ENCODE measurements around the gene PTPRA.

DNA sequence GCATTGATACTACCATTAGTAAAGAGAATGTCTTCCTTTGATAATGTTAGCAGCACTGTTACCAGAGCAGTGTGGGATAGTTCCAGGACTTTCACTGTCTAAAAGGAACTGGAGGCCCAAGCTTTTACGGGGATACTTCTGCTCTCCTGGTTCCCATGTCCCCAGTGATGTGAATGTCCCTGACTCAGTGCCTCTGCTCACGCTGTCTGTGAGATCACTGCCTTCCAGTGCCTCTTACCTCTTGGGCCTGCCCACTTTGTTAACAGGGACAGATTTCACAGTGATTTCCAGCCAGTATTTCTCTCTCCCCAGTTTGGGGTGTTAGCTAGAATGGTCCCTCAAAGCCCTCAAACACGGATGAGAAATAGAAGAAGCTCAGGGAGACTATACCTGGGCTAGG lies 14.4 kb downstream of the PTPRA start:
- TF ChIP-seq, protein P1, sequence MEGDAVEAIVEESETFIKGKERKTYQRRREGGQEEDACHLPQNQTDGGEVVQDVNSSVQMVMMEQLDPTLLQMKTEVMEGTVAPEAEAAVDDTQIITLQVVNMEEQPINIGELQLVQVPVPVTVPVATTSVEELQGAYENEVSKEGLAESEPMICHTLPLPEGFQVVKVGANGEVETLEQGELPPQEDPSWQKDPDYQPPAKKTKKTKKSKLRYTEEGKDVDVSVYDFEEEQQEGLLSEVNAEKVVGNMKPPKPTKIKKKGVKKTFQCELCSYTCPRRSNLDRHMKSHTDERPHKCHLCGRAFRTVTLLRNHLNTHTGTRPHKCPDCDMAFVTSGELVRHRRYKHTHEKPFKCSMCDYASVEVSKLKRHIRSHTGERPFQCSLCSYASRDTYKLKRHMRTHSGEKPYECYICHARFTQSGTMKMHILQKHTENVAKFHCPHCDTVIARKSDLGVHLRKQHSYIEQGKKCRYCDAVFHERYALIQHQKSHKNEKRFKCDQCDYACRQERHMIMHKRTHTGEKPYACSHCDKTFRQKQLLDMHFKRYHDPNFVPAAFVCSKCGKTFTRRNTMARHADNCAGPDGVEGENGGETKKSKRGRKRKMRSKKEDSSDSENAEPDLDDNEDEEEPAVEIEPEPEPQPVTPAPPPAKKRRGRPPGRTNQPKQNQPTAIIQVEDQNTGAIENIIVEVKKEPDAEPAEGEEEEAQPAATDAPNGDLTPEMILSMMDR (conservative IDR thresholded peaks at IDR 0.05; ENCODE audit: low read length): no peak
- TF ChIP-seq EZH2phosphoT487 (IDR thresholded peaks at IDR 0.05; ENCODE audit: borderline replicate concordance, low read depth, low read length): no peak
